GM20000 (cell line): ENCODE measurements around the gene FZR1.
"Not testable (repeated sequence)": the region's sequence is repeated elsewhere in the genome, so short reads cannot be mapped to it uniquely, and the experiment has no call there.

Experiments used
- DNase-seq: peaks from one replicate; pipeline ENCODE4 v3.0.0; 2012; ENCODE audit warnings: low spot score
- CTCF ChIP-seq: IDR thresholded peaks from 2 replicates; pipeline ENCODE4 v1.5.1; 2012; ENCODE audit warnings: mild to moderate bottlenecking, control low read depth; ENCODE audit errors: extremely low read depth, missing control alignments

Gene FZR1

DNA sequence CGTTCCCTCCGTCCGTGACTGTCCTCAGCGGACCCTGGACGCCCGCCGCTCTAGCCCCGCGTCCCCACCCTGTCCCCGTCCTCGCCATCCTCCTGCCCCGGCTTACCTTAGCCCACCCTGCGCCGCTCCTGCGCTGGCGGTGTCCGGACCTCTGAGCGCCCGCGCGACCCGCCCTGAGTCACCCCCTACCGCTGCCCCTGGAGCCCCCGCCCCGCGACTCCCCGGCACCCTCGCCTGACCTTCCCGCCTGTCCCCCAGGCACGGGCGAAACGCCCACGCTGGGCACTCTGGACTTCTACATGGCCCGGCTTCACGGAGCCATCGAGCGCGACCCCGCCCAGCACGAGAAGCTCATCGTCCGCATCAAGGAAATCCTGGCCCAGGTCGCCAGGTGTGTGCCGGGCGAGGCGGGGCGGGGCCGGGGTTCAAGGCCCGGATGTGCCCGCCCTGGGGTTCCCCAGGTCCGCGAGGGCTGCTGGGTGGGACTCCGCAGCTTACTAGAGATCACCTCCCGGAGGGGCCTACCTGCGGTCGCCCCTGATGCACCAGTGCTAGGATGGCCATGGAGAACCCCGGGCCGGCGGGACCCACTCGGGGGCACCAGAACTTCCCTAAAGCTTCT is 71.7 kb downstream of the FZR1 start:
- TF ChIP-seq CTCF = no peak
- DNase-seq = peak; percentile 14

DNA sequence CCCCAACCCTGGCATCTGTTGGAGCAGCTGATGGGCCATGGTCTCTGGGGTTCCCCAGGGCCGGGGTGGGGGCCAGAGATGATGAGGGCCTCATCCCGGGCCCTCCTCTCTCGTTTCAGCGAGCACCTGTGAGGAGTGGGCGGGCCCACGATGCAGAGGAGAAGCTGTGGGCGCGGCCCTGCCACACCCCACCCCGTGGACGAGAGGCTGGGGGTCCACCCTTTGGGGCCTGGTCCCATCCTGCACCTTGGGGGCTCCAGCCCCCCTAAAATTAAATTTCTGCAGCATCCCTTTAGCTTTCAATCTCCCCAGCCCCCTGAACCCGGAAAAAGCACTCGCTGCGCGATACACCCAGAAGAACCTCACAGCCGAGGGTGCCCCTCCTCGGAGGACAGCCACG is 72.3 kb downstream of the FZR1 start:
- DNase-seq = no peak
- TF ChIP-seq CTCF = no peak

DNA sequence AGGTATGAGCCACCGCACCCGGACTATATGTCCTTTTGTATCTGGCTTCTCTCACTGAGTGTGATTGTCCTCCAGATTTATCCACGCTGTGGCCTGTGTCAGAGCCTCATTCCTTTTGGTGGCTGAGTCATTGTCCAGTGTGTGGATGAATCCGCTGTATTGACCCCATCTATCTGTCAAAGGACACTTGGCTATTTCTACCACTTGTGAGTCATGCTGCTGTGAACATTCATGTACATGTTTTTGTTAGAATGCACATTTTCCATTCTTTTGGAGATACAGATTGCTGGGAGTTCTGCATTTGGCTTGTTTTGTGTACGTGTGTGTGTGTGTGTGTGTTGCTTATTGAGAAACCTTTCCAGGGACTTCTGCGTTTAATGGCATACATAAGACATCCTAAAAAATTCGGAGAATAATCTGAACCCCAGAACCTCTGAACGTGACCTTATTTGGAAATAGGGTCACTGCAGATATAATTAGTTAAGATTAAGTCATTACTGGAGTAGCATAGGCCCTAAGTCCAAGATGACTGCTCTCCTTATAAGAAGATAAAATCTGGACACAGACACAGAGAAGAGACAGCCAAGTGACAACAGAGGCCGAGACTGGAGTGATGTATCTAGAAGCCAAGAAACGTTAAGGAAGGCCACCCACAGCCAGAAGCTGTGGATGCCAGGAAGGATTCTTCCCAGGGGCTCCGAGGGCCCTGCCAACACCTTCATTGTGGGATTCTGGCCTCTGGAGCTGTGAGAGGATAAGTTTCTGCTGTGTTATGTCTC is 74.2 kb downstream of the FZR1 start:
- TF ChIP-seq CTCF = no peak
- no peak for DNase-seq

DNA sequence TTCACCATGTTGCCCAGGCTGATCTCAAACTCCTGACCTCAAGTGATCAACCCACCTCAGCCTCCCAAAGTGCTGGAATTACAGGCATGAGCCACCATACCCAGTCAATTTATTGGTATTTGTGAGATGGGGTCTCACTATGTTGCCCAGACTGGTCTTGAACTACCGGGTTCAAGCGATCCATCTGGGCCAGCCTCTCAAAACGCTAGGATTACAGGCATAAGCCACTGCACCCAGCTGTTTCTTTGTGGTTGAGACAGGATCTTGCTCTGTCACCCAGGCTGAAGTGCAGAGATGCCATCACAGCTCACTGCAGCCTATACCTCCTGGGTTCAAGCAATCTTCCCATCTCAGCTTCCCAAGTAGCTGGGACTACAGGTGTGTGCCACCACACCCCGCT is 75.7 kb downstream of the FZR1 start:
- not testable (repeated sequence) for DNase-seq

DNA sequence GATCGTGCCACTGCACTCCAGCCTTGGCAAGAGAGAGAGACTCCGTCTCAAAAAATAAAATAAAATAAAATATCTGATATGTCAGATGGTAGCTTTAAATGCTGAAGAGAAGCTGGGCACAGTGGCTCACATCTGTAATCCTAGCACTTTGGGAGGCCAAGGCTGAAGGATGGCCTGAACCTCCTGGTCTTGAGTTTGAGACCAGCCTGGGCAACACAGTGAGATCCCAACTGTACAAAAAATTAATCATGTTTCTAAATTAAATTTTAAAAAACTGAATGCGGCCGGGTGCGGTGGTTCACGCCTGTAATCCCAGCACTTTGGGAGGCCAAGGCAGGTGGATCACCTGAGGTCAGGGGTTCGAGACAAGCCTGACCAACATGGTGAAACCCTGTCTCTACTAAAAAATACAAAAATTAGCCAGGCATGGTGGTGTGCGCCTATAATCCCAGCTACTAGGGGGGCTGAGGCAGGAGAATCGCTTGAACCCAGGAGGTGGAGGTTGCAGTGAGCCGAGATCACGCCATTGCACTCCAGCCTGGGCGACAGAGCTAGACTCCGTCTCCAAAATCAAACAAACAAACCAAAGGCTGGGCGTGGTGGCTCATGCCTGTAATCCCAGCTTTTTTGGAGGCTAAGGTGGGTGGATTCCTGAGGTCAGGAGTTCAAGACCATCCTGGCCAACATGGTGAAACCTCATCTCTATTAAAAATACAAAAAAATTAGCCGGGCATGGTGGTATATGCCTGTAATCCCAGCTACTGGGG is 78.1 kb downstream of the FZR1 start:
- not testable (repeated sequence) for DNase-seq

DNA sequence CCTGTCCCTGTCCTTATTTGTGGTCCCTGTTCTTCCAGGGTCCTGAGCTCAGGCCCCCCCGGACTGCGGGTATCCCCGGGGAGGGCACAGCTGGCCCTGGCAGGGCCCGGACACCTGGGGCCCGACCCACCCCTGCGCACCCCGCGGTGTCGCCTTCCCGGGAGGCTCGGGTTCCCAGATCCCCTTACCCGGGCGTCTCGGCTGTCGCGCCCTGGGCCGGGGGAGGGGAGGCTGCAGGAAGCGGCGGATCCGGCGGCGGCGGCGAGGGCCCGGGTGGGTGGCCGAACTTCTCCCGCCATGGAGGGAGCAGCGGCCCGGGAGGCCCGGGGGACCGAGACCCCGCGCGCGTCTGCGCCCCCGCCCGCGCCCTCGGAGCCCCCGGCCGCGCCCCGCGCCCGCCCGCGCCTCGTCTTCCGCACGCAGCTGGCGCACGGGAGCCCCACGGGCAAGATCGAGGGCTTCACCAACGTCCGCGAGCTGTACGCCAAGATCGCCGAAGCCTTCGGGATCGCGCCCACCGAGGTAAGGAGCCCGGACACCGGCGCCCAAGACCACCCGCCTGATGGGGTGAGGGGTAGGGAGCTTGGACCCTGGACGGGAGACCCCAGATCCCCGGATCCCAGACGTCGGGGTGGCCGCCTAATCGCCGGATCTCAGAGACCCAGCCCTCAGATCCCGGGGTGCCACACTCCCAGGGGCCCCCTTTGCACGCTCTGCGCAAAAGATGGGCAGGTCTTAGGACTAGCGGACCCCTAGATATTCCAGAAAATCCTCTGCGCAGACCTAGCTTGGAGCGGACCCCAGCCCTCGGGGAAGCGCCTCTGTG is 79.4 kb downstream of the FZR1 start, which contains the start of gene GIPC3:
GIPC3 (plus strand) TSS at position 178 of the 826 bp plus-strand sequence; CDS start at position 298, 120 bp downstream.
- no peak for TF ChIP-seq CTCF
- DNase-seq = peak; percentile 47

DNA sequence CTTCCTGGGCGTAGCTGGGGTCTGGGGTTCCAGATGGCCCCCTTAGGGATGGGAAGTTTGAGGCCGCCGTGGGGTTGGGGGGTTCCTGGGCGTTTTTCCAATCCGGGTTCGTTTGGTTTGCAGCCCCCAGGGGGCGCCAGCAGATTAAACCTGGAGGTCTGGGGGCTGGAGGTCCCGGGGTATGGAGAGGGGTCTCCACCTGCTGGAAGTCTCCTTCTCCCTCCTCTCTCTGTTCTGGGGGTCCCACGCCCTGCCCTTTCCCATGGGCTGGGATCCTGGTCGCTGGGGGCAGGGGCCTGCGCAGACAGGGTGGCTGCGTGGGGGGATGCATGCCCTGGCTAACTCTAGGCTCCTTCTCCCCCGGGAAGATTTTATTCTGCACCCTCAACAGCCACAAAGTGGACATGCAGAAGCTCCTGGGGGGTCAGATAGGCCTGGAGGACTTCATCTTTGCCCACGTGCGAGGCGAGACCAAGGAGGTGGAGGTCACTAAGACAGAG is 80.1 kb downstream of the FZR1 start:
- DNase-seq = peak; percentile 83
- peak; percentile 31 for TF ChIP-seq CTCF
